ENCODE measurements around the gene ZNF618.

DNA sequence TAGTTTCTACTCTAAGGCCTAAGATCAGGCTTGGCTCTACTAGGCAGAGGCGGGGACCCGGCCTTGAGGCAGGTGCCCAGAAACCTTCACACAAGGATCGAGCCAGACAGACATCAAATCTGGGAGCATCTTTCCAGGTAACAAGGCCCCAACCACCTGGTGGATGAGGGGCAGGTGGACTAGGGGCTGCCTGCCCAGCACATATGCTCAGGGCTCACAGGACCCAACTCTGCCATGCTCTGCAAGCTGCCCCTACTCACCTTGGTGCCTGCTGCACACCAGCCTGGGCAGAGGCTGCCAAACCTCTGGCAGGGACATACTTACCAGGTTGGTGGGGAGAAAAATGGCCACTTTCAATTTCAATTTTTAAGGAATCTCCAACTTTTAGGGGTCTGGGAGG is 2.2 kb upstream of the ZNF618 start:
- TF ChIP-seq EP300 (IDR thresholded peaks at IDR 0.05) = no peak
- no peak for TF ChIP-seq POLR2AphosphoS5 (IDR thresholded peaks at IDR 0.05)
- TF ChIP-seq POLR2A (IDR thresholded peaks at IDR 0.05) = no peak
- TF ChIP-seq, protein P1, sequence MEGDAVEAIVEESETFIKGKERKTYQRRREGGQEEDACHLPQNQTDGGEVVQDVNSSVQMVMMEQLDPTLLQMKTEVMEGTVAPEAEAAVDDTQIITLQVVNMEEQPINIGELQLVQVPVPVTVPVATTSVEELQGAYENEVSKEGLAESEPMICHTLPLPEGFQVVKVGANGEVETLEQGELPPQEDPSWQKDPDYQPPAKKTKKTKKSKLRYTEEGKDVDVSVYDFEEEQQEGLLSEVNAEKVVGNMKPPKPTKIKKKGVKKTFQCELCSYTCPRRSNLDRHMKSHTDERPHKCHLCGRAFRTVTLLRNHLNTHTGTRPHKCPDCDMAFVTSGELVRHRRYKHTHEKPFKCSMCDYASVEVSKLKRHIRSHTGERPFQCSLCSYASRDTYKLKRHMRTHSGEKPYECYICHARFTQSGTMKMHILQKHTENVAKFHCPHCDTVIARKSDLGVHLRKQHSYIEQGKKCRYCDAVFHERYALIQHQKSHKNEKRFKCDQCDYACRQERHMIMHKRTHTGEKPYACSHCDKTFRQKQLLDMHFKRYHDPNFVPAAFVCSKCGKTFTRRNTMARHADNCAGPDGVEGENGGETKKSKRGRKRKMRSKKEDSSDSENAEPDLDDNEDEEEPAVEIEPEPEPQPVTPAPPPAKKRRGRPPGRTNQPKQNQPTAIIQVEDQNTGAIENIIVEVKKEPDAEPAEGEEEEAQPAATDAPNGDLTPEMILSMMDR (IDR thresholded peaks at IDR 0.05) = no peak

Data from stomach (tissue), 4 donors.